Measurements from ENCODE around the gene GP1BA.

Gene GP1BA

GRCh38 chr17:4931963-4932362, at the start of gene GP1BA:
Gene GP1BA (plus strand): TSS chr17:4932277. CDS start chr17:4932605, 328 bp downstream.
- TF ChIP-seq CTCF (IDR thresholded peaks at IDR 0.05; ENCODE audit: insufficient read depth, low read length, poor library complexity, severe bottlenecking): no peak
- no peaks in the 10 kb centered on the region for H3K27me3 ChIP-seq (replicated peaks; ENCODE audit: control insufficient read depth, insufficient read depth, low read length)
- no peak for DNase-seq (ENCODE audit: extremely low read depth, insufficient read length)
- H3K36me3 ChIP-seq (ENCODE audit: control insufficient read depth, insufficient read depth, low read length): peaks cover 12% of the 10 kb centered on the region
- no peak within 1 kb of the TSS for H3K4me3 ChIP-seq (replicated peaks; ENCODE audit: low read depth, low read length)

GRCh38 chr17:4884489-4884888, 47.6 kb upstream of the GP1BA start:
- no peak for TF ChIP-seq CTCF (IDR thresholded peaks at IDR 0.05; ENCODE audit: insufficient read depth, low read length, poor library complexity, severe bottlenecking)
- Histone ChIP-seq H3K36me3 (ENCODE audit: control insufficient read depth, insufficient read depth, low read length) (peaks cover 32% of the 10 kb centered on the region), H3K27me3 (replicated peaks; ENCODE audit: control insufficient read depth, insufficient read depth, low read length) (no peaks in the 10 kb centered on the region)

GRCh38 chr17:4886830-4887229, 45.2 kb upstream of the GP1BA start:
- no peak for DNase-seq (ENCODE audit: extremely low read depth, insufficient read length)
- no peak for TF ChIP-seq CTCF (IDR thresholded peaks at IDR 0.05; ENCODE audit: insufficient read depth, low read length, poor library complexity, severe bottlenecking)
- H3K27me3 ChIP-seq (replicated peaks; ENCODE audit: control insufficient read depth, insufficient read depth, low read length): no peaks in the 10 kb centered on the region
- no peak overlapping the region for H3K4me3 ChIP-seq (replicated peaks; ENCODE audit: low read depth, low read length)
- H3K36me3 ChIP-seq (ENCODE audit: control insufficient read depth, insufficient read depth, low read length): peaks cover 40% of the 10 kb centered on the region

More at GRCh38 chr17:4884489-4884888, 47.6 kb upstream of the GP1BA start:
- DNase-seq (ENCODE audit: extremely low read depth, insufficient read length): no peak
- H3K4me3 ChIP-seq (replicated peaks; ENCODE audit: low read depth, low read length): no peak overlapping the region

- TF ChIP-seq CTCF (IDR thresholded peaks at IDR 0.05; ENCODE audit: insufficient read depth, low read length, poor library complexity, severe bottlenecking): no peak
- no peak for DNase-seq (ENCODE audit: extremely low read depth, insufficient read length)
- Histone ChIP-seq H3K36me3 (ENCODE audit: control insufficient read depth, insufficient read depth, low read length) (peaks cover 41% of the 10 kb centered on the region), H3K4me3 (replicated peaks; ENCODE audit: low read depth, low read length) (no peak overlapping the region), H3K27me3 (replicated peaks; ENCODE audit: control insufficient read depth, insufficient read depth, low read length) (no peaks in the 10 kb centered on the region)
Observed at GRCh38 chr17:4887581-4887980, 44.5 kb upstream of the GP1BA start.

GRCh38 chr17:4891411-4892410, 40.4 kb upstream of the GP1BA start:
- Histone ChIP-seq H3K27me3 (replicated peaks; ENCODE audit: control insufficient read depth, insufficient read depth, low read length) (no peaks in the 10 kb centered on the region), H3K4me3 (replicated peaks; ENCODE audit: low read depth, low read length) (no peak overlapping the region), H3K36me3 (ENCODE audit: control insufficient read depth, insufficient read depth, low read length) (peaks cover 31% of the 10 kb centered on the region)
- DNase-seq (ENCODE audit: extremely low read depth, insufficient read length): no peak
- no peak for TF ChIP-seq CTCF (IDR thresholded peaks at IDR 0.05; ENCODE audit: insufficient read depth, low read length, poor library complexity, severe bottlenecking)

All from GM06990 (cell line).